Measurements from ENCODE around the gene TP53RK.

The TP53RK gene

GRCh38 chr20:46689082-46689753, at the start of gene TP53RK:
Gene TP53RK (minus strand): TSS chr20:46689444. CDS start chr20:46689414, 30 bp downstream.
- DNase-seq (ENCODE audit: low read depth) = peak; percentile 100

DNA sequence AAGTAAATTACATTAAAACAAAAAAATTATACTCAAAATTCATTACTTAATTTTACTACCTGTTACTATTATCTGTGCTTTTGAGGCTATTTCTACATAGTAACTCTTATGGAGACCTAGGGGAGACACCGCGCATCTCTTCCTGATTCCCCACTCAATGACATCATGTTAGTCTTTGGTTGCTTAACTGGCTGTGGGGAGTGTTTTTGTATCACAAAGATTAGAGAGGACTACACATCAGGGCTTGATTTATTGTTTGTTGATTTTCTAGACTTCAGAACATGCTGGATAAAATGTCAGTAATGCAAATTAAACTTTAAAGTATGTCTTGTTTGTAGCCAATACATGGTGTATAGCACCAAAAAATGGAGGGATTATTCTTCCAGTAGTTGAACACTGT, 46.2 kb upstream of the TP53RK start:
- DNase-seq (ENCODE audit: low read depth) = no peak

DNA sequence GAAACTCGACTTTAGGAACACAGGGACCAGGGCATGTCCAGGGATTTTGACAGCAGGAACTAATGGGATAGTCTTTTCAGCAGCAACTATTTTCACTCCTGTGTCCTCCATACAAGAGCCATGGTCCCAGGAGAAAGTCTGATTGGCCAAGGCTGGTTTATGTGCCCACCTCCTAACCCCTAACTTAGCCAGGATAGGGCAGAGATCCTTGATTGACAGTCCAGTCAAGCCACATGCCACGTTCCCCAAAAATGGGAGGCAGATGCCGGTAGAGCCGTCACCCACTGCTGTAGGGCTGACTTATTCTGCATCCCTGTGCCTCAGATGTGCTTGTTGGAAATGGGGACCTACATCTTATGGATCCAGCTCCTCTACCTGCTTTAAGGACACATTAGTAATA, 42.5 kb upstream of the TP53RK start:
- no peak for DNase-seq (ENCODE audit: low read depth)

DNA sequence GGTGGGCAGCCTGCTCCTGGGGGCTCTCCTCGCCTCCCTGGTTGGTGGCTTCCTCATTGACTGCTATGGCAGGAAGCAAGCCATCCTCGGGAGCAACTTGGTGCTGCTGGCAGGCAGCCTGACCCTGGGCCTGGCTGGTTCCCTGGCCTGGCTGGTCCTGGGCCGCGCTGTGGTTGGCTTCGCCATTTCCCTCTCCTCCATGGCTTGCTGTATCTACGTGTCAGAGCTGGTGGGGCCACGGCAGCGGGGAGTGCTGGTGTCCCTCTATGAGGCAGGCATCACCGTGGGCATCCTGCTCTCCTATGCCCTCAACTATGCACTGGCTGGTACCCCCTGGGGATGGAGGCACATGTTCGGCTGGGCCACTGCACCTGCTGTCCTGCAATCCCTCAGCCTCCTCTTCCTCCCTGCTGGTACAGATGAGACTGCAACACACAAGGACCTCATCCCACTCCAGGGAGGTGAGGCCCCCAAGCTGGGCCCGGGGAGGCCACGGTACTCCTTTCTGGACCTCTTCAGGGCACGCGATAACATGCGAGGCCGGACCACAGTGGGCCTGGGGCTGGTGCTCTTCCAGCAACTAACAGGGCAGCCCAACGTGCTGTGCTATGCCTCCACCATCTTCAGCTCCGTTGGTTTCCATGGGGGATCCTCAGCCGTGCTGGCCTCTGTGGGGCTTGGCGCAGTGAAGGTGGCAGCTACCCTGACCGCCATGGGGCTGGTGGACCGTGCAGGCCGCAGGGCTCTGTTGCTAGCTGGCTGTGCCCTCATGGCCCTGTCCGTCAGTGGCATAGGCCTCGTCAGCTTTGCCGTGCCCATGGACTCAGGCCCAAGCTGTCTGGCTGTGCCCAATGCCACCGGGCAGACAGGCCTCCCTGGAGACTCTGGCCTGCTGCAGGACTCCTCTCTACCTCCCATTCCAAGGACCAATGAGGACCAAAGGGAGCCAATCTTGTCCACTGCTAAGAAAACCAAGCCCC, 36.2 kb upstream of the TP53RK start:
- no peak for DNase-seq (ENCODE audit: low read depth)

- no peak for DNase-seq (ENCODE audit: low read depth)
Observed at GRCh38 chr20:46724343-46724959, 35.2 kb upstream of the TP53RK start.

- DNase-seq (ENCODE audit: low read depth) = no peak
Observed at GRCh38 chr20:46723039-46723438, 33.8 kb upstream of the TP53RK start.

DNA sequence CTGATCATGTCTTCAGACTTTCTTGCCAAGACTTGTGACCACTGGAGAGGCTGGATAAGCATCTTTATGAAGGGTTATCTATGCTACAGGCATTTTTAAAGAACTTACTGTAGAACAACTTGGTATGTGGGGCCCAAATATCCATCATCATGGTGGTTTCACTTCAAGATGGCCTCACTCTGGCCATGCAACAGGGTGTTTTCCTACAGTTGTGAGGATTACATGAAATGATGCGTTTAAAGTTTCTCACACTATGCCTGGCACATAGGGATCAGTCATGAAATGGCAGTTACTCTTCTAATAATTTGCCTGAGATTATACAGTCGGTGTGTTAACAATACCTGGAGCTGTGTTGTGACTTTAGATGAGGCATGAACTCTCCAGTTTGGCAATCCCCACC, 33.2 kb upstream of the TP53RK start:
- DNase-seq (ENCODE audit: low read depth) = no peak

DNA sequence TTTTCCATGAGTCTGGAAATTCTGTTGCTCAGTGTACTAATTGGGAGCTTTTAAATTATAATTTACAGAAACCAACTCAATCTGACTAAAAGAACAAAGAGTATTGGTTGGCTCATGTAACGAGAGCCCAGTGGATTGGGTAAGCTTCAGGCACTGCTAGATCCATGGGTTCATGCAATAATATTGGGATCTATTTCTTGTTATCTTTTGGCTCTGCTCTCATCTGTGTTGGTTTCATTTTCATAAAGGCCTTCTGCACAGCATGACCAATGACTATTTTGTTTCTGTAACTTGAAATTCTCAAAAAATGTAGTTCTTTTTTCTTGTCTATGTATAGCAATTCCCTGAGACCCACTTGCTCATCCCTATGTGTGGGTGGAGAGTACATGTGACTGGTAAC, 32.2 kb upstream of the TP53RK start:
- no peak for DNase-seq (ENCODE audit: low read depth)

GRCh38 chr20:46720776-46721425, 31.7 kb upstream of the TP53RK start:
- DNase-seq (ENCODE audit: low read depth) = no peak

DNA sequence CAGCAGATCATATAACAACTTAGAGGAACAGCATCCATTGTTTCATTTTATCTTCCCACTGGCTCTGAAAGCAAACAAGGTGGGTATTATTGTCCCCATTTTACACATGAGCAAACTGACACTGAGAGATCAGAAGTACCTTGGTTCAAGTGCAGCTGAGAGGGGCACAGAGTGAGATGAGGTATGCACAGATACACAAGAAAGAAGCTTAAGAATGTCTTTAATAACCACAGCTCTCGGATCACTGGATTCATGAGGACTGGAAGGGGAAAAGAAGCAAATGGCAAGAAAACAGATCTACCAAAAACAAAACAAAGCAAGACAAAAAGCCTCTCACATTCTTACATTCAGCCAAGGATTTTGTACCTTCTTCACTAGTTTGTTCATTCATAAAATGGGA, 30.8 kb upstream of the TP53RK start:
- no peak for DNase-seq (ENCODE audit: low read depth)

- no peak for DNase-seq (ENCODE audit: low read depth)
Observed at GRCh38 chr20:46717818-46718541, 28.7 kb upstream of the TP53RK start.

DNA sequence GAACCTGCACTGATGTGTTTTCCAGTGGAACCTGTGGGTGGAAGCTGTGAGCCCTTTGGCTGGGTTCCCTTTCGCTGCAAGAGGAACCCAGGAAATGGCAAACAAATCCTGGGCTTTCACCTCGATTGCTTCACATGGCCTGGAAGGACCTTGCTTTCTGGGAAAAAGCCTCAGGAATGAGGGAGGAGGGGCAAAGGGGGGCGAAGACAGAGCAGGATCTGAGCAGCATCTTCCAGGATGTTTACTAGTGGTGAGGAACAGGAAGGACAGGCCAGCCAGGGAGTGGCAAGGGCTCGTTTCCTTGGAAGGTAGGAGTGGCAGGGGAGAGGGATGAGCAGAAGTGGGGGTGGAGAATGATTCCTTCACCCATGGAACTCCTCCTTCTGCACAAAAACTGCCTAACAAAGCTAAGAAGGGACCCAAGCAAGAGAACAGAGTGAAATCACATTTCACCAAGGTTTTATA, 26.1 kb upstream of the TP53RK start:
- no peak for DNase-seq (ENCODE audit: low read depth)

GRCh38 chr20:46713957-46714834, 25.0 kb upstream of the TP53RK start:
- no peak for DNase-seq (ENCODE audit: low read depth)

DNA sequence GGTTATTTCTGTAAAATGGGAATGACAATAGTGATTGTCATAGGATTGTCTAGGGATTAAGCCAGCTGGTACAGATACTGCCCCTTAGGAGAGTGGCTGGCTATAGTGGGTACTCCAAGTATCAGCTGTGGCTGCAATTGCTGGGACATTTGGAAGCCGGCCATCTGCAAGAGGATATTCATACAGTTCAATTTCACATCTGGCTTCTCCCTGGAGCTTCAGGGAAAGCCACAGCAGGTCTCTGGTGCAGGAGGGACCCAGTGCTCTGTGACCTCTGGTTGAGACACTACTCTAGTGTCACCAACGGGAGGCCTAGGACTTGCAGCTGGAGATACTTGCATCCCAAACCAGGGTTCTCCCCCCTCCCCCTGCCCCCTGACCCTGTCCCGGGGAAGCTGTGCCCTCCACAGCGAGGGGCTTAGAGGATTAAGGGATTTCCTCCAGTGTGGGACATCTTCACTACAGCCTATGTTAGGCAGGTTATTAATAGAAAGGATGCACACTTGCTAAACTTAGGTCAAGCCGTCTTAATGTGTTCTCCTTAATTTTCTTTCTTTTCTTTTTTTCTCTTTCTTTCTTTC, 22.9 kb upstream of the TP53RK start:
- no peak for DNase-seq (ENCODE audit: low read depth)

- no peak for DNase-seq (ENCODE audit: low read depth)
Observed at GRCh38 chr20:46710153-46710913, 21.1 kb upstream of the TP53RK start.

DNA sequence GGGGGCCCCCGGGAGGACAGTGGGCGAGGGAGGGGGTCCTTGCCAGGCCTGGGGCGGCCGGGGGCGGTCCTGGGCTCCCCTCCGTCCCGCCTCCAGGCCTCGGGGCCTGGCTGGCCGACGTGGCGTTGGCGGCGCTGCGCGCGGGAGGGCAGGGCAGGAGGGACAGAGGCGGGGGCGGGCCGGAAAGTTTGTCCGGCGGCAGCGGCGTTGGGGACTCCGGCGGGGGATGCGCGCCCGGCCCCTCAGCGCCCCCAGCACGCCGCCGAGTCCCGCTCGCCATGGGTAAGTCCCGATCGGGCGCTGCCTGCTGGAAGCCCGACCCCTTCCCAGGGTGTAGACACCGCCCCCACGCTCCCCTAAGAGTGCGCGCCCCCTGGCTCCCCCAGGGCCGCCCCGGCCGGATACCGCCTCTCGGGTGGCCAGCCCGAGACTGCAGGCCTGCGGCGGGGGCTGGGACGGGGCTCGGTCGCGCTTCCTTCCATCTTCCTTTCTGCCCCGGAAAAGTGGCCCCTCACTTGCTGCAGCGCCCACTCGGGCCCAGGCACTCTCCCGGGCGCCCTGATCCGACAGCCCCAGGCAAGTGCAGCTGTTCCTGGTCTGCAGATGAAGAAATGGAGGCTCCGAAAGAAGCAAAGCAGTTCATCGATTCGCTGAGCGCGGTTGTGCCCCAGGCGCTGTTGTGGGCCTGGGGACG, 20.4 kb upstream of the TP53RK start, which contains the start of gene SLC2A10:
TSS of gene SLC2A10 (plus strand) at position 191 of the 694 bp plus-strand sequence. CDS start at position 279, 88 bp downstream.
- peak; percentile 71 for DNase-seq (ENCODE audit: low read depth)

- no peak for DNase-seq (ENCODE audit: low read depth)
Observed at GRCh38 chr20:46709055-46709458, 19.8 kb upstream of the TP53RK start.

DNA sequence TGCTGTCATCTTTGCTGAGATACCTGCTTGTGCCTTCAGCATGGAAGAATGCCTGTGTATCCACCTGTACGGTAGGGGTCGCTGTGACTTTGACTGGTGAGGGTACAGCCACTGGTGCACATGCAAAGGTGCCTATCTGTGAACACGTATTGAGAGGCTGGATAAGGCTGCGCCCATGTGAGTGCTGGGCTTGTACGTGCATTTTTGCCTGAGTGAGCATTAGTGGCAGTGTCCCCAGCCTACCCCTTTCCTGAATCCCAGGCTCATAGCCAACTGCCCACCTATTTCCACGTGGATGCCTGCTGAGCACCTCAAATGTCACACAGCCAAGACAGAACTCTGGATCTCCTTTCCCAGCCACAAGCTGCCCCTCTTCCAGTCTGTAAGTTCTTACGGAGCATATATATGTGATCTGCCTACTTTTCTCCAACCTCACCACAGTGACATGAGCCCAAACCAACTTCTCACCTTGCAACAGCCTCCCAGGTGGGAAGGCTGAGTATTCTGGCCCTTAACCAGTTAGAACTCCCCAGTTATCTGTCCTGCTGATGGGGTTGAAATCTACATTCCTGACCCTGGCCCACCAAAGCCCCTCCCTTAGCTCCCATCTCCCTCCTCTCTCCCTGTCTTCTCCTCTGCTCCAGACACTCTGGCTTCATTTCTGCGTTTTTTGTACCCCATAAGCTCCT, 19.1 kb upstream of the TP53RK start:
- no peak for DNase-seq (ENCODE audit: low read depth)

All from CMK (cell line).